Activated naive CD4-positive, alpha-beta T cell treated with anti-CD3 and anti-CD28 coated beads for 36 hours (primary cell): Measurements from ENCODE around the gene MTFR1L. TPM values are rescaled to one million over a fixed set of nuclear protein-coding genes. Genes with fewer than 3 reads are reported as not detected.

ENCODE experiments used
- CTCF ChIA-PET: fragments of 350-600 bp; sonication (Branson Sonifier 250); formaldehyde crosslinking; loops from one replicate; lab custom pipeline; 2021; ENCODE audit warnings: antibody characterized with exemption; lab: Charles Lee
- DNase-seq: peaks from one replicate; pipeline ENCODE4 v3.0.0-alpha.2; 2020
- H3K27ac Mint-ChIP-seq: one replicate; pipeline ENCODE4 v1.8.0; 2021; ENCODE audit warnings: mild to moderate bottlenecking, mixed read lengths
- H3K27me3 Mint-ChIP-seq: one replicate; pipeline ENCODE4 v1.8.0; 2021; ENCODE audit warnings: low read depth, mixed read lengths
- H3K36me3 Mint-ChIP-seq: one replicate; pipeline ENCODE4 v1.8.0; 2021; ENCODE audit warnings: low read depth, mixed read lengths
- H3K4me1 Mint-ChIP-seq: one replicate; pipeline ENCODE4 v1.8.0; 2021; ENCODE audit warnings: low read depth, mixed read lengths
- H3K4me3 Mint-ChIP-seq: one replicate; pipeline ENCODE4 v1.8.0; 2021; ENCODE audit warnings: mild to moderate bottlenecking, moderate library complexity, mixed read lengths
- H3K9me3 Mint-ChIP-seq: one replicate; pipeline ENCODE4 v1.8.0; 2021; ENCODE audit warnings: mixed read lengths
- intact Hi-C: fragments of 100-400 bp; cut with micrococcal nuclease; formaldehyde crosslinking; loops from one replicate; pipeline ENCODE4 v1.15.1; 2023
- total RNA-seq, 2 experiments: library from RNA; stranded (reverse); gene quantifications; one replicate each; pipeline ENCODE4 v1.2.3, GENCODE V29; 2021

MTFR1L gene
- total RNA-seq, 2 experiments from 2014 or later = 22.2 to 23.5 TPM

- intact Hi-C loops = no loop called here
- peak overlapping the region; percentile 2 for H3K27ac Mint-ChIP-seq
- no peaks in the 10 kb centered on the region for H3K36me3 Mint-ChIP-seq
- no peaks in the 10 kb centered on the region for H3K27me3 Mint-ChIP-seq
- no peak for DNase-seq
- H3K4me3 Mint-ChIP-seq = no peak overlapping the region
- H3K4me1 Mint-ChIP-seq = peaks cover 41% of the 10 kb centered on the region
- no peaks in the 10 kb centered on the region for H3K9me3 Mint-ChIP-seq
- CTCF ChIA-PET = interaction anchor here (1.2 to 5.5 kb wide), 4 partner anchors 20 to 184 kb away, joined by 3 to 46 read pairs (median 4); no protein-coding TSS in a partner anchor
Measured at GRCh38 chr1:25794325-25794724, 25.4 kb upstream of the MTFR1L start.

- DNase-seq = no peak
- CTCF ChIA-PET = interaction anchor here (0.7 to 5.5 kb wide), 8 partner anchors 15 to 245 kb away, joined by 3 to 46 read pairs (median 6); no protein-coding TSS in a partner anchor
- no peaks in the 10 kb centered on the region for H3K9me3 Mint-ChIP-seq
- no peak overlapping the region for H3K4me3 Mint-ChIP-seq
- no peaks in the 10 kb centered on the region for H3K27me3 Mint-ChIP-seq
- intact Hi-C loops = loop anchor here (5.0 kb wide), 3 partner anchors 83 to 248 kb away; no protein-coding TSS in a partner anchor
- H3K4me1 Mint-ChIP-seq = peaks cover 45% of the 10 kb centered on the region
- no peak overlapping the region for H3K27ac Mint-ChIP-seq
- H3K36me3 Mint-ChIP-seq = no peaks in the 10 kb centered on the region
Measured at GRCh38 chr1:25795211-25795610, 24.5 kb upstream of the MTFR1L start.

GRCh38 chr1:25795946-25796810 lies 23.6 kb upstream of the MTFR1L start:
- intact Hi-C loops = loop anchor here (1.0 to 5.0 kb wide), 8 partner anchors 21 to 249 kb away; no protein-coding TSS in a partner anchor
- H3K4me1 Mint-ChIP-seq = peaks cover 52% of the 10 kb centered on the region
- DNase-seq = peak; percentile 72
- peak overlapping the region; percentile 76 for H3K4me3 Mint-ChIP-seq
- CTCF ChIA-PET = interaction anchor here (0.6 to 5.5 kb wide), 19 partner anchors 9 to 292 kb away, joined by 3 to 46 read pairs (median 5); no protein-coding TSS in a partner anchor
- no peaks in the 10 kb centered on the region for H3K27me3 Mint-ChIP-seq
- no peaks in the 10 kb centered on the region for H3K9me3 Mint-ChIP-seq
- peak overlapping the region; percentile 75 for H3K27ac Mint-ChIP-seq
- H3K36me3 Mint-ChIP-seq = peaks cover 1% of the 10 kb centered on the region

GRCh38 chr1:25796811-25797458 lies 22.8 kb upstream of the MTFR1L start:
- Mint-ChIP-seq H3K4me3 (peak overlapping the region; percentile 76), H3K36me3 (peaks cover 1% of the 10 kb centered on the region), H3K27ac (peak overlapping the region; percentile 75), H3K27me3 (no peaks in the 10 kb centered on the region), H3K9me3 (peaks cover under 1% of the 10 kb centered on the region), H3K4me1 (peaks cover 58% of the 10 kb centered on the region)
- CTCF ChIA-PET = interaction anchor here (0.7 to 5.5 kb wide), 21 partner anchors 17 to 293 kb away, joined by 3 to 46 read pairs (median 4); partner anchors contain the start of gene MTFR1L
- DNase-seq = peak; percentile 96
- intact Hi-C loops = loop anchor here (1.0 to 5.0 kb wide), 8 partner anchors 22 to 250 kb away; no protein-coding TSS in a partner anchor

GRCh38 chr1:25797939-25798338 lies 21.8 kb upstream of the MTFR1L start:
- Mint-ChIP-seq H3K4me1 (peaks cover 68% of the 10 kb centered on the region), H3K36me3 (peaks cover 4% of the 10 kb centered on the region), H3K9me3 (peaks cover 3% of the 10 kb centered on the region), H3K4me3 (peak overlapping the region; percentile 13), H3K27ac (no peak overlapping the region), H3K27me3 (no peaks in the 10 kb centered on the region)
- intact Hi-C loops = loop anchor here (2.0 to 5.0 kb wide), 5 partner anchors 86 to 251 kb away; no protein-coding TSS in a partner anchor
- peak; percentile 69 for DNase-seq
- CTCF ChIA-PET = interaction anchor here (0.6 to 3.9 kb wide), 18 partner anchors 18 to 278 kb away, joined by 3 to 32 read pairs (median 5); partner anchors contain the start of gene MTFR1L

- H3K27me3 Mint-ChIP-seq = no peaks in the 10 kb centered on the region
- peak overlapping the region; percentile 63 for H3K4me3 Mint-ChIP-seq
- CTCF ChIA-PET = interaction anchor here (0.6 to 5.2 kb wide), 21 partner anchors 12 to 279 kb away, joined by 3 to 39 read pairs (median 5); partner anchors contain the start of gene MTFR1L
- no peak overlapping the region for H3K27ac Mint-ChIP-seq
- DNase-seq = no peak
- peaks cover 3% of the 10 kb centered on the region for H3K9me3 Mint-ChIP-seq
- H3K36me3 Mint-ChIP-seq = peaks cover 4% of the 10 kb centered on the region
- peaks cover 68% of the 10 kb centered on the region for H3K4me1 Mint-ChIP-seq
- intact Hi-C loops = loop anchor here (5.0 kb wide), 3 partner anchors 87 to 252 kb away; no protein-coding TSS in a partner anchor
Measured at GRCh38 chr1:25798666-25799351, 20.9 kb upstream of the MTFR1L start.

- DNase-seq = no peak
- intact Hi-C loops = loop anchor here (5.0 kb wide), 3 partner anchors 87 to 252 kb away; no protein-coding TSS in a partner anchor
- Mint-ChIP-seq H3K36me3 (peaks cover 4% of the 10 kb centered on the region), H3K9me3 (peaks cover 3% of the 10 kb centered on the region), H3K27me3 (no peaks in the 10 kb centered on the region), H3K4me3 (peak overlapping the region; percentile 63), H3K27ac (peak overlapping the region; percentile 52), H3K4me1 (peaks cover 69% of the 10 kb centered on the region)
- CTCF ChIA-PET = interaction anchor here (1.0 to 5.2 kb wide), 5 partner anchors 11 to 227 kb away, joined by 3 to 39 read pairs (median 4); no protein-coding TSS in a partner anchor
Measured at GRCh38 chr1:25799352-25799934, 20.3 kb upstream of the MTFR1L start.

- Mint-ChIP-seq H3K4me1 (peaks cover 71% of the 10 kb centered on the region), H3K4me3 (peak within 1 kb of the TSS; percentile 81), H3K36me3 (peaks cover 6% of the 10 kb centered on the region), H3K27me3 (no peaks in the 10 kb centered on the region), H3K9me3 (peaks cover 3% of the 10 kb centered on the region), H3K27ac (peak within 1 kb of the TSS; percentile 57)
- CTCF ChIA-PET = interaction anchor here (0.8 to 5.2 kb wide), 6 partner anchors 10 to 227 kb away, joined by 3 to 39 read pairs (median 4); no protein-coding TSS in a partner anchor
- DNase-seq = peak; percentile 46
- intact Hi-C loops = loop anchor here (5.0 kb wide), 3 partner anchors 88 to 253 kb away; no protein-coding TSS in a partner anchor
Measured at GRCh38 chr1:25799935-25800702, 19.6 kb upstream of the MTFR1L start, which contains the start of gene SELENON. TSS of gene SELENON (plus strand) at chr1:25800193. CDS start at chr1:25800231, 38 bp downstream.

- Mint-ChIP-seq H3K36me3 (peaks cover 11% of the 10 kb centered on the region), H3K27ac (peak overlapping the region; percentile 57), H3K27me3 (no peaks in the 10 kb centered on the region), H3K4me3 (peak overlapping the region; percentile 81), H3K4me1 (peaks cover 67% of the 10 kb centered on the region), H3K9me3 (peaks cover 3% of the 10 kb centered on the region)
- intact Hi-C loops = no loop called here
- CTCF ChIA-PET = interaction anchor here (0.8 to 5.2 kb wide), 7 partner anchors 8 to 191 kb away, joined by 3 to 39 read pairs (median 4); no protein-coding TSS in a partner anchor
- DNase-seq = no peak
Measured at GRCh38 chr1:25800703-25801377, 18.9 kb upstream of the MTFR1L start.

GRCh38 chr1:25802915-25803314 lies 16.8 kb upstream of the MTFR1L start:
- peaks cover 49% of the 10 kb centered on the region for H3K4me1 Mint-ChIP-seq
- peaks cover 14% of the 10 kb centered on the region for H3K36me3 Mint-ChIP-seq
- intact Hi-C loops = no loop called here
- peaks cover 3% of the 10 kb centered on the region for H3K9me3 Mint-ChIP-seq
- no peaks in the 10 kb centered on the region for H3K27me3 Mint-ChIP-seq
- CTCF ChIA-PET = interaction anchor here (0.5 to 5.2 kb wide), 8 partner anchors 12 to 399 kb away, joined by 3 to 39 read pairs (median 5); no protein-coding TSS in a partner anchor
- DNase-seq = no peak
- H3K27ac Mint-ChIP-seq = no peak overlapping the region
- no peak overlapping the region for H3K4me3 Mint-ChIP-seq
